Measurements from ENCODE around the gene TMEM9. TPM values are rescaled to one million over a fixed set of nuclear protein-coding genes. Genes with fewer than 3 reads are reported as not detected.
A peak's percentile ranks its signal among the peaks of the same experiment; 100 is the strongest.

TMEM9 gene
- total RNA-seq, 6 experiments from 2014 or later, result 60.3 to 72.7 (median 64.9) TPM

- Mint-ChIP-seq H3K27me3 (ENCODE audit: insufficient read depth) (peaks cover 22% of the 10 kb centered on the region), H3K4me3 (no peak overlapping the region), H3K36me3 (ENCODE audit: low read depth) (no peaks in the 10 kb centered on the region), H3K27ac (no peak overlapping the region), H3K4me1 (ENCODE audit: low read depth) (peaks cover 25% of the 10 kb centered on the region), H3K9me3 (no peaks in the 10 kb centered on the region; the same call in 1 of the 2 replicates)
- no peak for TF ChIP-seq CTCF (IDR thresholded peaks at IDR 0.05)
- no peak for DNase-seq
Measured at GRCh38 chr1:201175820-201176500, 21.7 kb upstream of the TMEM9 start.

GRCh38 chr1:201173736-201174135, 19.5 kb upstream of the TMEM9 start:
- peaks cover 34% of the 10 kb centered on the region for H3K4me1 Mint-ChIP-seq (ENCODE audit: low read depth)
- H3K4me3 Mint-ChIP-seq, result no peak overlapping the region
- H3K9me3 Mint-ChIP-seq, result no peaks in the 10 kb centered on the region
- no peaks in the 10 kb centered on the region for H3K36me3 Mint-ChIP-seq (ENCODE audit: low read depth)
- H3K27ac Mint-ChIP-seq, result no peak overlapping the region
- H3K27me3 Mint-ChIP-seq (ENCODE audit: insufficient read depth), result peaks cover 8% of the 10 kb centered on the region
- TF ChIP-seq CTCF (IDR thresholded peaks at IDR 0.05), result no peak
- DNase-seq, result no peak

- H3K36me3 Mint-ChIP-seq (ENCODE audit: low read depth), result no peaks in the 10 kb centered on the region
- H3K4me3 Mint-ChIP-seq, result no peak overlapping the region
- peaks cover 34% of the 10 kb centered on the region for H3K4me1 Mint-ChIP-seq (ENCODE audit: low read depth)
- peaks cover 4% of the 10 kb centered on the region for H3K27me3 Mint-ChIP-seq (ENCODE audit: insufficient read depth)
- DNase-seq, result no peak
- H3K9me3 Mint-ChIP-seq, result no peaks in the 10 kb centered on the region
- TF ChIP-seq CTCF (IDR thresholded peaks at IDR 0.05), result no peak
- no peak overlapping the region for H3K27ac Mint-ChIP-seq
Measured at GRCh38 chr1:201172999-201173610, 18.8 kb upstream of the TMEM9 start.

GRCh38 chr1:201172326-201172725, 18.1 kb upstream of the TMEM9 start:
- Mint-ChIP-seq H3K36me3 (ENCODE audit: low read depth) (no peaks in the 10 kb centered on the region), H3K4me3 (no peak overlapping the region), H3K27ac (no peak overlapping the region), H3K4me1 (ENCODE audit: low read depth) (peaks cover 33% of the 10 kb centered on the region), H3K27me3 (ENCODE audit: insufficient read depth) (peaks cover 4% of the 10 kb centered on the region), H3K9me3 (no peaks in the 10 kb centered on the region)
- DNase-seq, result no peak
- TF ChIP-seq CTCF (IDR thresholded peaks at IDR 0.05), result no peak

- DNase-seq, result peak; percentile 47
- peak overlapping the region; percentile 87 for H3K4me3 Mint-ChIP-seq
- no peaks in the 10 kb centered on the region for H3K36me3 Mint-ChIP-seq (ENCODE audit: low read depth)
Measured at GRCh38 chr1:201171063-201172036, 17.1 kb upstream of the TMEM9 start.

More at GRCh38 chr1:201171063-201172036, 17.1 kb upstream of the TMEM9 start:
- peaks cover 9% of the 10 kb centered on the region for H3K27me3 Mint-ChIP-seq (ENCODE audit: insufficient read depth)
- peak; percentile 70 for TF ChIP-seq CTCF (IDR thresholded peaks at IDR 0.05)
- peak overlapping the region; percentile 40 for H3K27ac Mint-ChIP-seq
- peaks cover 25% of the 10 kb centered on the region for H3K4me1 Mint-ChIP-seq (ENCODE audit: low read depth)
- no peaks in the 10 kb centered on the region for H3K9me3 Mint-ChIP-seq

Measured in HFFc6 (cell line).